ENCODE data around the gene KCTD16. TPM values are rescaled to one million over a fixed set of nuclear protein-coding genes. Genes with fewer than 3 reads are reported as not detected.

KCTD16 gene
- total RNA-seq, 1 experiment from 2014 or later, result 0.64 TPM

GRCh38 chr5:144485540-144485939, 314.9 kb downstream of the KCTD16 start:
- no peak for TF ChIP-seq CBX3 (IDR thresholded peaks at IDR 0.05; ENCODE audit: low read depth)
- no peak for TF ChIP-seq ZBTB33 (IDR thresholded peaks at IDR 0.05; ENCODE audit: extremely low read depth, insufficient replicate concordance, low read length)
- TF ChIP-seq POLR2AphosphoS5 (IDR thresholded peaks at IDR 0.05; ENCODE audit: low read depth, low read length), result no peak
- TF ChIP-seq EZH2 (IDR thresholded peaks at IDR 0.05), result no peak
- no peak for TF ChIP-seq ELF1 (IDR thresholded peaks at IDR 0.05; ENCODE audit: borderline replicate concordance, low read depth)
- TF ChIP-seq, protein P1, sequence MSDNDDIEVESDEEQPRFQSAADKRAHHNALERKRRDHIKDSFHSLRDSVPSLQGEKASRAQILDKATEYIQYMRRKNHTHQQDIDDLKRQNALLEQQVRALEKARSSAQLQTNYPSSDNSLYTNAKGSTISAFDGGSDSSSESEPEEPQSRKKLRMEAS (IDR thresholded peaks at IDR 0.05), result no peak
- TF ChIP-seq, protein P2, sequence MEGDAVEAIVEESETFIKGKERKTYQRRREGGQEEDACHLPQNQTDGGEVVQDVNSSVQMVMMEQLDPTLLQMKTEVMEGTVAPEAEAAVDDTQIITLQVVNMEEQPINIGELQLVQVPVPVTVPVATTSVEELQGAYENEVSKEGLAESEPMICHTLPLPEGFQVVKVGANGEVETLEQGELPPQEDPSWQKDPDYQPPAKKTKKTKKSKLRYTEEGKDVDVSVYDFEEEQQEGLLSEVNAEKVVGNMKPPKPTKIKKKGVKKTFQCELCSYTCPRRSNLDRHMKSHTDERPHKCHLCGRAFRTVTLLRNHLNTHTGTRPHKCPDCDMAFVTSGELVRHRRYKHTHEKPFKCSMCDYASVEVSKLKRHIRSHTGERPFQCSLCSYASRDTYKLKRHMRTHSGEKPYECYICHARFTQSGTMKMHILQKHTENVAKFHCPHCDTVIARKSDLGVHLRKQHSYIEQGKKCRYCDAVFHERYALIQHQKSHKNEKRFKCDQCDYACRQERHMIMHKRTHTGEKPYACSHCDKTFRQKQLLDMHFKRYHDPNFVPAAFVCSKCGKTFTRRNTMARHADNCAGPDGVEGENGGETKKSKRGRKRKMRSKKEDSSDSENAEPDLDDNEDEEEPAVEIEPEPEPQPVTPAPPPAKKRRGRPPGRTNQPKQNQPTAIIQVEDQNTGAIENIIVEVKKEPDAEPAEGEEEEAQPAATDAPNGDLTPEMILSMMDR (IDR thresholded peaks at IDR 0.05 in 2 of 3, conservative IDR thresholded peaks at IDR 0.05 in 1 of 3; ENCODE audit: borderline replicate concordance in 1 of 3, insufficient read depth in 1 of 3, low read depth in 2 of 3, low read length in 2 of 3), result no peak
- TF ChIP-seq, protein P3, sequence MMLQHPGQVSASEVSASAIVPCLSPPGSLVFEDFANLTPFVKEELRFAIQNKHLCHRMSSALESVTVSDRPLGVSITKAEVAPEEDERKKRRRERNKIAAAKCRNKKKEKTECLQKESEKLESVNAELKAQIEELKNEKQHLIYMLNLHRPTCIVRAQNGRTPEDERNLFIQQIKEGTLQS (IDR thresholded peaks at IDR 0.05), result no peak
- TF ChIP-seq SRF (IDR thresholded peaks at IDR 0.05; ENCODE audit: low read depth), result no peak
- TF ChIP-seq SP1 (IDR thresholded peaks at IDR 0.05; ENCODE audit: low read depth), result no peak
- no peak for TF ChIP-seq YY1 (IDR thresholded peaks at IDR 0.05; ENCODE audit: extremely low read depth, insufficient replicate concordance, low read depth, low read length)
- no peak for TF ChIP-seq RAD21 (IDR thresholded peaks at IDR 0.05; ENCODE audit: low read depth)
- TF ChIP-seq CEBPB (IDR thresholded peaks at IDR 0.05; ENCODE audit: low read depth), result no peak
- no peak for TF ChIP-seq JUND (IDR thresholded peaks at IDR 0.05)
- no peak for TF ChIP-seq REST (IDR thresholded peaks at IDR 0.05; ENCODE audit: low read depth)
- TF ChIP-seq EZH2phosphoT487 (IDR thresholded peaks at IDR 0.05; ENCODE audit: borderline replicate concordance), result no peak
- TF ChIP-seq ZFX (IDR thresholded peaks at IDR 0.05), result no peak
- TF ChIP-seq ZNF274 (IDR thresholded peaks at IDR 0.05; ENCODE audit: low read depth, low read length), result no peak
- TF ChIP-seq EGR1 (IDR thresholded peaks at IDR 0.05; ENCODE audit: low read depth), result no peak
- H3K9me3 ChIP-seq (ENCODE audit: control insufficient read depth in 1 of 2, insufficient read depth in 1 of 2, low read depth in 1 of 2, low read length in 2 of 2), result no peaks in the 10 kb centered on the region
- H3K9me2 ChIP-seq (ENCODE audit: insufficient read depth), result no peaks in the 10 kb centered on the region
- ATAC-seq, result no peak
- no peaks in the 10 kb centered on the region for H3K4me1 ChIP-seq (ENCODE audit: control insufficient read depth in 1 of 2, insufficient read depth in 2 of 2, low read length in 2 of 2)
- H3K36me3 ChIP-seq (ENCODE audit: control insufficient read depth in 1 of 2, insufficient read depth in 2 of 2, low read length in 2 of 2), result no peaks in the 10 kb centered on the region
- no peak overlapping the region for H3K27ac ChIP-seq (ENCODE audit: low read depth, low read length)
- no peak overlapping the region for H3K4me3 ChIP-seq (replicated peaks in 1 of 2; ENCODE audit: low read depth in 1 of 2, low read length in 2 of 2)
- H3K27me3 ChIP-seq (ENCODE audit: insufficient read depth, low read length), result peaks cover 11% of the 10 kb centered on the region; the same call in 1 of the 2 replicates
- CTCF ChIA-PET, result no interaction called here
- RAD21 ChIA-PET (ENCODE audit: low non-redundant PET in 1 of 2, low total read pairs in 2 of 2, uncharacterized antibody in 2 of 2, unreplicated experiment in 2 of 2), result no interaction called here
- H2AFZ ChIP-seq (ENCODE audit: low read depth, low read length, poor library complexity, severe bottlenecking), result no peak overlapping the region
- intact Hi-C loops (cut with micrococcal nuclease), result no loop called here
- POLR2A ChIA-PET, result no interaction called here
- H4K20me1 ChIP-seq (ENCODE audit: insufficient read depth), result no peaks in the 10 kb centered on the region
- no peak overlapping the region for H3K9ac ChIP-seq (ENCODE audit: low read length)
- no peak for DNase-seq (ENCODE audit: low read depth, low spot score)
- no peak overlapping the region for H3K4me2 ChIP-seq (ENCODE audit: low read length)
- no TSS peak for BruUV-seq (replicated peaks)
- no peaks in the 10 kb centered on the region for H3K79me2 ChIP-seq (ENCODE audit: insufficient read depth, low read length)

Measured in HCT116 (cell line).